HCT116 (cell line): Measurements from ENCODE around the gene SUMO3. TPM values are rescaled to one million over a fixed set of nuclear protein-coding genes. Genes with fewer than 3 reads are reported as not detected.

Experiments used
- ATAC-seq: fragments of 200-7000 bp; cut with Tn5 transposase; 2 replicates; pipeline ENCODE4 v1.9.1; 2020; ENCODE audit warnings: mild to moderate bottlenecking, moderate library complexity
- BruUV-seq: library from RNA; stranded (reverse); fragments of 400-500 nt; replicated peaks from 2 replicates; lab custom pipeline; 2021; lab: Mats Ljungman, UMichigan
- CTCF ChIA-PET: fragments of 300-600 bp; sonication (Branson Sonifier 250); formaldehyde crosslinking; loops from one replicate; lab custom pipeline; 2021; ENCODE audit warnings: antibody characterized with exemption; lab: Charles Lee
- POLR2A ChIA-PET: fragments of 300-600, 350-600 bp; sonication (Branson Sonifier 250); formaldehyde crosslinking; loops from one replicate; lab custom pipeline; 2021; ENCODE audit warnings: antibody characterized with exemption; lab: Charles Lee
- RAD21 ChIA-PET, 2 experiments: fragments of 300-600 bp; sonication (Branson Sonifier 250); formaldehyde crosslinking; loops; one replicate each; lab custom pipeline; 2023; ENCODE audit warnings: low total read pairs in 2 of 2; ENCODE audit not compliant: uncharacterized antibody in 2 of 2, unreplicated experiment in 2 of 2, low non-redundant PET in 1 of 2; lab: Charles Lee
- DNase-seq: peaks from one replicate; pipeline ENCODE4 v3.0.0-alpha.2; 2010; ENCODE audit warnings: low read depth, low spot score
- H2AFZ ChIP-seq: fragments of 200-600 bp; shearing (Covaris generic), sonication (generic); 2 replicates; pipeline ENCODE4 v1.6.1; 2017; ENCODE audit warnings: low read depth, mixed run types, mixed read lengths, antibody characterized with exemption, low read length; ENCODE audit not compliant: poor library complexity, severe bottlenecking
- H3K27ac ChIP-seq: 2 replicates; pipeline ENCODE4 v1.5.1; 2012; ENCODE audit warnings: low read depth, low read length
- H3K27me3 ChIP-seq: fragments of 200-600 bp; sonication (generic); 2 replicates; pipeline ENCODE4 v1.6.1; 2016; ENCODE audit warnings: mixed run types, low read length, mixed read lengths; ENCODE audit not compliant: insufficient read depth
- H3K36me3 ChIP-seq, 2 experiments: fragments of 200-500 bp in 1 of 2; fragments of 200-600 bp in 1 of 2; sonication (Bioruptor generic) in 1 of 2; sonication (generic) in 1 of 2; 2 replicates each; pipeline versions ENCODE4 v1.5.1 to v1.6.1; 2014 to 2016; ENCODE audit warnings: low read length in 2 of 2, inconsistent platforms in 1 of 2, mixed read lengths in 1 of 2, mixed run types in 1 of 2; ENCODE audit not compliant: insufficient read depth in 2 of 2, control insufficient read depth in 1 of 2
- H3K4me1 ChIP-seq, 2 experiments: fragments of 200-600 bp in 1 of 2; sonication (generic) in 1 of 2; 2 replicates each; pipeline versions ENCODE4 v1.5.1 to v1.6.1; 2012 to 2017; ENCODE audit warnings: low read length in 2 of 2, inconsistent platforms in 1 of 2, mild to moderate bottlenecking in 1 of 2, mixed read lengths in 1 of 2, mixed run types in 1 of 2, moderate library complexity in 1 of 2; ENCODE audit not compliant: insufficient read depth in 2 of 2, control insufficient read depth in 1 of 2
- H3K4me2 ChIP-seq: fragments of 200-600 bp; sonication (generic); 2 replicates; pipeline ENCODE4 v1.6.1; 2017; ENCODE audit warnings: mixed run types, low read length, mixed read lengths
- H3K4me3 ChIP-seq, 2 experiments: fragments of 200-600 bp in 1 of 2; sonication (generic) in 1 of 2; replicated peaks in 1 of 2; 2 replicates each; pipeline ENCODE4 v1.5.1; 2011 to 2016; ENCODE audit warnings: low read length in 2 of 2, control low read depth in 1 of 2, low read depth in 1 of 2, mild to moderate bottlenecking in 1 of 2, mixed read lengths in 1 of 2, mixed run types in 1 of 2
- H3K79me2 ChIP-seq: fragments of 200-600 bp; sonication (generic); 2 replicates; pipeline ENCODE4 v1.6.1; 2017; ENCODE audit warnings: mild to moderate bottlenecking, mixed run types, low read length, moderate library complexity, mixed read lengths; ENCODE audit not compliant: insufficient read depth
- H3K9ac ChIP-seq: fragments of 200-600 bp; sonication (generic); 2 replicates; pipeline ENCODE4 v1.6.1; 2016; ENCODE audit warnings: low read length, mixed read lengths
- H3K9me2 ChIP-seq: fragments of 200-600 bp; sonication (generic), shearing (Covaris generic); 2 replicates; pipeline ENCODE4 v1.6.1; 2017; ENCODE audit warnings: mixed run types, mild to moderate bottlenecking, moderate library complexity; ENCODE audit not compliant: insufficient read depth
- H3K9me3 ChIP-seq, 2 experiments: fragments of 200-500 bp in 1 of 2; fragments of 200-600 bp in 1 of 2; sonication (Bioruptor generic) in 1 of 2; sonication (generic) in 1 of 2; 2 replicates each; pipeline ENCODE4 v1.6.1; 2014 to 2017; ENCODE audit warnings: low read length in 2 of 2, mixed read lengths in 2 of 2, inconsistent platforms in 1 of 2, low read depth in 1 of 2, mild to moderate bottlenecking in 1 of 2, mixed run types in 1 of 2, moderate library complexity in 1 of 2; ENCODE audit not compliant: control insufficient read depth in 1 of 2, insufficient read depth in 1 of 2
- H4K20me1 ChIP-seq: fragments of 200-600 bp; sonication (generic), shearing (Covaris generic); 2 replicates; pipeline ENCODE4 v1.6.1; 2017; ENCODE audit warnings: mixed run types, mild to moderate bottlenecking, moderate library complexity; ENCODE audit not compliant: insufficient read depth
- CEBPB ChIP-seq: IDR thresholded peaks from 2 replicates; pipeline ENCODE4 v1.6.1; 2012; ENCODE audit warnings: low read depth
- ELF1 ChIP-seq: IDR thresholded peaks from 2 replicates; pipeline ENCODE4 v1.6.1; 2012; ENCODE audit warnings: low read depth, borderline replicate concordance
- EZH2 ChIP-seq: fragments of 200-600 bp; sonication (generic); IDR thresholded peaks from 2 replicates; pipeline ENCODE4 v1.6.1; 2017; ENCODE audit warnings: antibody characterized with exemption, mixed run types
- EZH2phosphoT487 ChIP-seq: fragments of 200-600 bp; IDR thresholded peaks from 2 replicates; pipeline ENCODE4 v1.6.1; 2018; ENCODE audit warnings: antibody characterized with exemption, borderline replicate concordance
- FOSL1 ChIP-seq: IDR thresholded peaks from 2 replicates; pipeline ENCODE4 v1.6.1; 2012; ENCODE audit warnings: low read depth
- JUND ChIP-seq: IDR thresholded peaks from 2 replicates; pipeline ENCODE4 v1.6.1; 2012
- POLR2AphosphoS5 ChIP-seq: IDR thresholded peaks from 2 replicates; pipeline ENCODE4 v1.6.1; 2011; ENCODE audit warnings: mild to moderate bottlenecking, low read depth, low read length, moderate library complexity
- RAD21 ChIP-seq: IDR thresholded peaks from 2 replicates; pipeline ENCODE4 v1.6.1; 2012; ENCODE audit warnings: low read depth, mild to moderate bottlenecking
- SRF ChIP-seq: IDR thresholded peaks from 2 replicates; pipeline ENCODE4 v1.6.1; 2012; ENCODE audit warnings: low read depth
- YY1 ChIP-seq: IDR thresholded peaks from 2 replicates; pipeline ENCODE4 v1.6.1; 2011; ENCODE audit warnings: low read length, low read depth, moderate library complexity, mild to moderate bottlenecking; ENCODE audit not compliant: insufficient replicate concordance; ENCODE audit errors: extremely low read depth
- intact Hi-C: fragments of 100-400 bp; cut with micrococcal nuclease; formaldehyde crosslinking; loops from 2 replicates; pipeline ENCODE4 v1.10.0; 2022
- total RNA-seq: library from RNA; stranded (reverse); gene quantifications from one replicate; pipeline ENCODE4 v1.2.1, GENCODE V29; 2021; ENCODE audit not compliant: unreplicated experiment
- TF ChIP-seq, protein P1 (sequence below): IDR thresholded peaks from 2 replicates; pipeline ENCODE4 v1.6.1; 2012
- TF ChIP-seq, protein P2 (sequence below), 3 experiments: fragments of 200-600 bp in 1 of 3; sonication (generic) in 1 of 3; IDR thresholded peaks in 2 of 3; conservative IDR thresholded peaks in 1 of 3; 2 replicates each; pipeline ENCODE4 v1.5.1; 2012 to 2017; ENCODE audit warnings: low read depth in 2 of 3, low read length in 2 of 3, antibody characterized with exemption in 1 of 3, borderline replicate concordance in 1 of 3, control low read depth in 1 of 3, mild to moderate bottlenecking in 1 of 3, mixed read lengths in 1 of 3, mixed run types in 1 of 3, moderate library complexity in 1 of 3; ENCODE audit not compliant: insufficient read depth in 1 of 3
- TF ChIP-seq, protein P3 (sequence below): IDR thresholded peaks from 2 replicates; pipeline ENCODE4 v1.6.1; 2012; ENCODE audit warnings: low read depth

The SUMO3 gene
- total RNA-seq, 1 experiment from 2014 or later = 31.5 TPM

DNA sequence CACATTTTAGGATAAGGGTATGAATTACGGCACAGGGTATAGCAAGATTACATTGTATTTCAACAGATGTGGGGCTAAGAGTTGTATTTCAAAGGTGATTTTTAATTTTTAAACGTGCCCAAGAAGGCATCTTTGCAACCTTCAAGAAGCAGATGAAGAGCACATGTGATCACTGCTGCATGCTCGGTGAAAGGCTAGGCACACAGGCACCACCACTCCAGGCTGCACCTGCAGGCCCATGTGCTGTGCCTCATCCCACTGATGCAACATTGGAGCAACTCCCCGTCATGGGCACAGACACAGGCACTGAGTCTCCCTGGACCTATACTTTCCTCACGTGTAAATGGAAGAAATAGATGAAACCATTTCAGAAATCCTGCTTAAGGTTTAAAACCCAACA, 39.8 kb downstream of the SUMO3 start:
- 0 out of 2 replicates have a peak overlapping the region, but pooled peaks have one; percentile 9 for H3K27ac ChIP-seq
- intact Hi-C loops = loop anchor here (5.0 kb wide), 1 partner anchor 89 kb away; no protein-coding TSS in a partner anchor
- CTCF ChIA-PET = interaction anchor here (1.6 kb wide), 1 partner anchor 268 kb away, joined by 7 read pairs; no protein-coding TSS in a partner anchor
- BruUV-seq = no TSS peak
- H3K9me2 ChIP-seq = no peaks in the 10 kb centered on the region
- H3K9me3 ChIP-seq = no peaks in the 10 kb centered on the region
- H3K27me3 ChIP-seq = no peaks in the 10 kb centered on the region
- H2AFZ ChIP-seq = no peak overlapping the region
- peaks cover 91% of the 10 kb centered on the region for H3K79me2 ChIP-seq
- TF ChIP-seq FOSL1 = no peak
- TF ChIP-seq, protein P1, sequence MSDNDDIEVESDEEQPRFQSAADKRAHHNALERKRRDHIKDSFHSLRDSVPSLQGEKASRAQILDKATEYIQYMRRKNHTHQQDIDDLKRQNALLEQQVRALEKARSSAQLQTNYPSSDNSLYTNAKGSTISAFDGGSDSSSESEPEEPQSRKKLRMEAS = peak; percentile 71
- peak; percentile 55; the same call in 1 of the 2 replicates for TF ChIP-seq CEBPB
- no peak for TF ChIP-seq JUND
- no peak for TF ChIP-seq EZH2phosphoT487
- DNase-seq (peak; percentile 23), ATAC-seq (0 out of 2 replicates have a peak, but pooled peaks have one; percentile 9)
- POLR2A ChIA-PET = no interaction called here
- RAD21 ChIA-PET = no interaction called here
- H4K20me1 ChIP-seq = peaks cover 11% of the 10 kb centered on the region; the same call in 1 of the 2 replicates
- H3K4me1 ChIP-seq = peaks cover 23 to 27% of the 10 kb centered on the region in 2 experiments
- H3K36me3 ChIP-seq = peaks cover 30 to 38% of the 10 kb centered on the region in 2 experiments
- H3K4me2 ChIP-seq = peak overlapping the region; percentile 47
- H3K9ac ChIP-seq = no peak overlapping the region
- no peak overlapping the region for H3K4me3 ChIP-seq

DNA sequence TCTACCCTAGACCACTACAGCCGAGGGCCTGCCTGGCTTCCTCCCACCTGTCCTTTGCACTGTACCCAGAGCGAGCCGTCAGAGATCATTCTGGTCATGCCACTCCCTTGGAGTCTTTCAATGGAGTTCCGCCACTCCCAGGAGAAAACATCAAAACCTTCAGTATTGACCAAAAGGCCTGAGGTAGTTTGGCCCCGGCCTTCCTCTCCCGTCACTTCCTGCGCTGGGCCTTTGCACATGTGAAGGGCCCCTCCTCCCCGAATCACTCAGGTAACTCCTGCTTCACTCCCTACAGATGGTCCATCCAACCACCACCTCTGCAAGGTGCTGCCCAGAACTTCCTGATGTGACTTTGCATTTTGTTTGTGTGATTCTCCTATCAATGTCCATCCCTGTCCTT, 42.9 kb downstream of the SUMO3 start:
- no peak for DNase-seq
- RAD21 ChIA-PET = no interaction called here
- no peaks in the 10 kb centered on the region for H3K27me3 ChIP-seq
- H3K9ac ChIP-seq = no peak overlapping the region
- H3K79me2 ChIP-seq = peaks cover 60% of the 10 kb centered on the region
- peaks cover 19 to 20% of the 10 kb centered on the region in 2 experiments for H3K4me1 ChIP-seq
- no peak for ATAC-seq
- H3K9me2 ChIP-seq = no peaks in the 10 kb centered on the region
- intact Hi-C loops = loop anchor here (5.0 kb wide), 1 partner anchor 92 kb away; no protein-coding TSS in a partner anchor
- H3K9me3 ChIP-seq = no peaks in the 10 kb centered on the region
- no peak overlapping the region for H3K27ac ChIP-seq
- BruUV-seq = no TSS peak
- no peaks in the 10 kb centered on the region for H4K20me1 ChIP-seq
- H3K36me3 ChIP-seq = peaks cover 37 to 50% of the 10 kb centered on the region in 2 experiments
- H2AFZ ChIP-seq = no peak overlapping the region
- CTCF ChIA-PET = no interaction called here
- H3K4me3 ChIP-seq = no peak overlapping the region
- POLR2A ChIA-PET = no interaction called here
- no peak overlapping the region for H3K4me2 ChIP-seq
- TF ChIP-seq ELF1 = no peak
- TF ChIP-seq POLR2AphosphoS5 = no peak
- no peak for TF ChIP-seq SRF
- no peak for TF ChIP-seq YY1
- TF ChIP-seq EZH2phosphoT487 = no peak
- TF ChIP-seq, protein P2, sequence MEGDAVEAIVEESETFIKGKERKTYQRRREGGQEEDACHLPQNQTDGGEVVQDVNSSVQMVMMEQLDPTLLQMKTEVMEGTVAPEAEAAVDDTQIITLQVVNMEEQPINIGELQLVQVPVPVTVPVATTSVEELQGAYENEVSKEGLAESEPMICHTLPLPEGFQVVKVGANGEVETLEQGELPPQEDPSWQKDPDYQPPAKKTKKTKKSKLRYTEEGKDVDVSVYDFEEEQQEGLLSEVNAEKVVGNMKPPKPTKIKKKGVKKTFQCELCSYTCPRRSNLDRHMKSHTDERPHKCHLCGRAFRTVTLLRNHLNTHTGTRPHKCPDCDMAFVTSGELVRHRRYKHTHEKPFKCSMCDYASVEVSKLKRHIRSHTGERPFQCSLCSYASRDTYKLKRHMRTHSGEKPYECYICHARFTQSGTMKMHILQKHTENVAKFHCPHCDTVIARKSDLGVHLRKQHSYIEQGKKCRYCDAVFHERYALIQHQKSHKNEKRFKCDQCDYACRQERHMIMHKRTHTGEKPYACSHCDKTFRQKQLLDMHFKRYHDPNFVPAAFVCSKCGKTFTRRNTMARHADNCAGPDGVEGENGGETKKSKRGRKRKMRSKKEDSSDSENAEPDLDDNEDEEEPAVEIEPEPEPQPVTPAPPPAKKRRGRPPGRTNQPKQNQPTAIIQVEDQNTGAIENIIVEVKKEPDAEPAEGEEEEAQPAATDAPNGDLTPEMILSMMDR (IDR thresholded peaks at IDR 0.05 in 2 of 3, conservative IDR thresholded peaks at IDR 0.05 in 1 of 3; ENCODE audit: borderline replicate concordance in 1 of 3, insufficient read depth in 1 of 3, low read depth in 2 of 3, low read length in 2 of 3) = no peak
- TF ChIP-seq RAD21 = no peak
- TF ChIP-seq EZH2 = no peak
- TF ChIP-seq, protein P3, sequence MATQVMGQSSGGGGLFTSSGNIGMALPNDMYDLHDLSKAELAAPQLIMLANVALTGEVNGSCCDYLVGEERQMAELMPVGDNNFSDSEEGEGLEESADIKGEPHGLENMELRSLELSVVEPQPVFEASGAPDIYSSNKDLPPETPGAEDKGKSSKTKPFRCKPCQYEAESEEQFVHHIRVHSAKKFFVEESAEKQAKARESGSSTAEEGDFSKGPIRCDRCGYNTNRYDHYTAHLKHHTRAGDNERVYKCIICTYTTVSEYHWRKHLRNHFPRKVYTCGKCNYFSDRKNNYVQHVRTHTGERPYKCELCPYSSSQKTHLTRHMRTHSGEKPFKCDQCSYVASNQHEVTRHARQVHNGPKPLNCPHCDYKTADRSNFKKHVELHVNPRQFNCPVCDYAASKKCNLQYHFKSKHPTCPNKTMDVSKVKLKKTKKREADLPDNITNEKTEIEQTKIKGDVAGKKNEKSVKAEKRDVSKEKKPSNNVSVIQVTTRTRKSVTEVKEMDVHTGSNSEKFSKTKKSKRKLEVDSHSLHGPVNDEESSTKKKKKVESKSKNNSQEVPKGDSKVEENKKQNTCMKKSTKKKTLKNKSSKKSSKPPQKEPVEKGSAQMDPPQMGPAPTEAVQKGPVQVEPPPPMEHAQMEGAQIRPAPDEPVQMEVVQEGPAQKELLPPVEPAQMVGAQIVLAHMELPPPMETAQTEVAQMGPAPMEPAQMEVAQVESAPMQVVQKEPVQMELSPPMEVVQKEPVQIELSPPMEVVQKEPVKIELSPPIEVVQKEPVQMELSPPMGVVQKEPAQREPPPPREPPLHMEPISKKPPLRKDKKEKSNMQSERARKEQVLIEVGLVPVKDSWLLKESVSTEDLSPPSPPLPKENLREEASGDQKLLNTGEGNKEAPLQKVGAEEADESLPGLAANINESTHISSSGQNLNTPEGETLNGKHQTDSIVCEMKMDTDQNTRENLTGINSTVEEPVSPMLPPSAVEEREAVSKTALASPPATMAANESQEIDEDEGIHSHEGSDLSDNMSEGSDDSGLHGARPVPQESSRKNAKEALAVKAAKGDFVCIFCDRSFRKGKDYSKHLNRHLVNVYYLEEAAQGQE = no peak
